OCI-LY1 (cell line): ENCODE measurements around the gene ELAVL3.
"Not testable (repeated sequence)": the region's sequence is repeated elsewhere in the genome, so short reads cannot be mapped to it uniquely, and the experiment has no call there.

ENCODE experiments used
- H2AFZ ChIP-seq: fragments of 200-600 bp; sonication (generic), shearing (Covaris generic); 2 replicates; pipeline ENCODE4 v1.6.0; 2014; ENCODE audit warnings: antibody characterized with exemption, mild to moderate bottlenecking, low read length
- H3F3A ChIP-seq: fragments of 200-600 bp; sonication (generic), shearing (Covaris generic); 2 replicates; pipeline ENCODE4 v1.6.0; 2014; ENCODE audit warnings: mild to moderate bottlenecking, antibody characterized with exemption, low read length, moderate library complexity; ENCODE audit not compliant: insufficient read depth
- H3K27ac ChIP-seq: fragments of 200-600 bp; sonication (generic); 2 replicates; pipeline ENCODE4 v1.5.1; 2014; ENCODE audit warnings: low read length, mixed run types, mild to moderate bottlenecking, low read depth; ENCODE audit not compliant: poor library complexity, severe bottlenecking
- H3K27me3 ChIP-seq: fragments of 200-600 bp; sonication (generic); 2 replicates; pipeline ENCODE4 v1.6.0; 2014; ENCODE audit warnings: antibody characterized with exemption, mild to moderate bottlenecking, low read length, moderate library complexity; ENCODE audit not compliant: insufficient read depth
- H3K36me3 ChIP-seq: fragments of 200-600 bp; sonication (generic); 2 replicates; pipeline ENCODE4 v1.6.1; 2014; ENCODE audit warnings: mild to moderate bottlenecking, antibody characterized with exemption, low read length, moderate library complexity, mixed read lengths; ENCODE audit not compliant: insufficient read depth
- H3K4me1 ChIP-seq: fragments of 200-600 bp; sonication (generic); 2 replicates; pipeline ENCODE4 v1.5.1; 2014; ENCODE audit warnings: mild to moderate bottlenecking, low read length, moderate library complexity; ENCODE audit not compliant: insufficient read depth, severe bottlenecking
- H3K4me2 ChIP-seq: fragments of 200-600 bp; sonication (generic), shearing (Covaris generic); 2 replicates; pipeline ENCODE4 v1.6.1; 2014; ENCODE audit warnings: low read length
- H3K4me3 ChIP-seq: fragments of 200-600 bp; sonication (generic); 2 replicates; pipeline ENCODE4 v1.5.1; 2014; ENCODE audit warnings: low read length, low read depth, mild to moderate bottlenecking, mixed read lengths; ENCODE audit not compliant: poor library complexity, severe bottlenecking
- H3K79me2 ChIP-seq: fragments of 200-600 bp; shearing (Covaris generic); 2 replicates; pipeline ENCODE4 v1.6.1; 2016; ENCODE audit warnings: mixed run types, low read length, mixed read lengths; ENCODE audit not compliant: insufficient read depth
- H3K9ac ChIP-seq: fragments of 200-600 bp; sonication (generic), shearing (Covaris generic); 2 replicates; pipeline ENCODE4 v1.6.1; 2014; ENCODE audit warnings: mild to moderate bottlenecking, low read length, mixed read lengths
- H3K9me2 ChIP-seq: fragments of 200-600 bp; sonication (generic), shearing (Covaris generic); 2 replicates; pipeline ENCODE4 v1.6.1; 2014; ENCODE audit warnings: low read depth, mild to moderate bottlenecking, low read length, mixed read lengths
- H3K9me3 ChIP-seq: fragments of 200-600 bp; shearing (Covaris generic); 2 replicates; pipeline ENCODE4 v1.6.1; 2014; ENCODE audit warnings: low read length, mixed read lengths
- H4K20me1 ChIP-seq: fragments of 200-600 bp; sonication (generic), shearing (Covaris generic); 2 replicates; pipeline ENCODE4 v1.6.0; 2016; ENCODE audit warnings: mild to moderate bottlenecking, low read length; ENCODE audit not compliant: insufficient read depth
- CTCF ChIP-seq: fragments of 200-600 bp; sonication (generic), shearing (Covaris generic); IDR thresholded peaks from 2 replicates; pipeline ENCODE4 v1.5.1; 2017; ENCODE audit warnings: mild to moderate bottlenecking, antibody characterized with exemption, low read length, moderate library complexity, mixed read lengths
- EZH2 ChIP-seq: fragments of 200-600 bp; sonication (generic), shearing (Covaris generic); IDR thresholded peaks from 2 replicates; pipeline ENCODE4 v1.8.0; 2017; ENCODE audit warnings: borderline replicate concordance, mixed run types, mild to moderate bottlenecking, antibody characterized with exemption, low read length, moderate library complexity, mixed read lengths

ELAVL3 gene

GRCh38 chr19:11461453-11461852, 19.4 kb downstream of the ELAVL3 start:
- Histone ChIP-seq H3K4me2 (no peak overlapping the region), H3K36me3 (no peaks in the 10 kb centered on the region), H3K9ac (no peak overlapping the region), H3K27ac (no peak overlapping the region), H3K4me3 (no peak overlapping the region), H2AFZ (no peak overlapping the region), H3K79me2 (no peaks in the 10 kb centered on the region), H3K9me2 (no peaks in the 10 kb centered on the region), H3K4me1 (no peaks in the 10 kb centered on the region), H3K9me3 (no peaks in the 10 kb centered on the region), H4K20me1 (no peaks in the 10 kb centered on the region), H3K27me3 (0 out of 2 replicates have a peak, but pooled peaks cover 9% of the 10 kb centered on the region), H3F3A (no peaks in the 10 kb centered on the region)
- TF ChIP-seq CTCF = no peak
- no peak for TF ChIP-seq EZH2

- Histone ChIP-seq H3K4me2 (no peak overlapping the region), H3K27me3 (0 out of 2 replicates have a peak, but pooled peaks cover 9% of the 10 kb centered on the region), H3K9ac (no peak overlapping the region), H3F3A (no peaks in the 10 kb centered on the region), H3K4me1 (no peaks in the 10 kb centered on the region), H4K20me1 (no peaks in the 10 kb centered on the region), H3K36me3 (no peaks in the 10 kb centered on the region), H2AFZ (no peak overlapping the region), H3K4me3 (no peak overlapping the region), H3K9me2 (no peaks in the 10 kb centered on the region), H3K27ac (no peak overlapping the region), H3K79me2 (no peaks in the 10 kb centered on the region), H3K9me3 (no peaks in the 10 kb centered on the region)
- TF ChIP-seq EZH2 (no peak), CTCF (peak; percentile 42)
Measured at GRCh38 chr19:11460207-11460606, 20.6 kb downstream of the ELAVL3 start.

- H3K4me3 ChIP-seq, H3K4me1 ChIP-seq: not testable (repeated sequence)
Measured at GRCh38 chr19:11458912-11459311, 21.9 kb downstream of the ELAVL3 start.

GRCh38 chr19:11458236-11458900, 22.5 kb downstream of the ELAVL3 start:
- Histone ChIP-seq H3K27ac (no peak overlapping the region), H3K4me3 (no peak overlapping the region), H3K27me3 (0 out of 2 replicates have a peak, but pooled peaks cover 9% of the 10 kb centered on the region), H3K4me2 (no peak overlapping the region), H3K36me3 (no peaks in the 10 kb centered on the region), H2AFZ (no peak overlapping the region), H3K9me2 (no peaks in the 10 kb centered on the region), H4K20me1 (no peaks in the 10 kb centered on the region), H3F3A (no peaks in the 10 kb centered on the region), H3K4me1 (peaks cover 7% of the 10 kb centered on the region), H3K9ac (no peak overlapping the region), H3K79me2 (no peaks in the 10 kb centered on the region), H3K9me3 (no peaks in the 10 kb centered on the region)
- TF ChIP-seq CTCF (no peak), EZH2 (no peak)

More at GRCh38 chr19:11458912-11459311, 21.9 kb downstream of the ELAVL3 start:
- H3K27ac ChIP-seq, H3K9me3 ChIP-seq, H3K4me2 ChIP-seq, H3K9me2 ChIP-seq, H4K20me1 ChIP-seq, H3K36me3 ChIP-seq, H3K79me2 ChIP-seq, H2AFZ ChIP-seq, H3K27me3 ChIP-seq, H3K9ac ChIP-seq, H3F3A ChIP-seq: not testable (repeated sequence)
